Cardiac muscle cell (in vitro differentiated cells and primary cell): ENCODE results near the gene LIPE. TPM values are rescaled to one million over a fixed set of nuclear protein-coding genes. Genes with fewer than 3 reads are reported as not detected.

ENCODE experiments used
- DNase-seq, 2 donors: peaks; one replicate each; pipeline versions ENCODE4 v3.0.0 to v3.0.0-alpha.2; 2010 to 2017; ENCODE audit warnings: low read depth in 1 of 2, low spot score in 1 of 2
- H3K27ac ChIP-seq: fragments of 200-600 bp; sonication (generic); 2 replicates; pipeline ENCODE4 v1.5.1; 2016
- H3K27me3 ChIP-seq: fragments of 200-600 bp; sonication (generic); 2 replicates; pipeline ENCODE4 v1.6.0; 2016; ENCODE audit warnings: control low read depth
- H3K36me3 ChIP-seq: fragments of 200-600 bp; sonication (generic); 2 replicates; pipeline ENCODE4 v1.5.1; 2016; ENCODE audit warnings: control low read depth
- H3K4me1 ChIP-seq: fragments of 200-600 bp; sonication (generic); 2 replicates; pipeline ENCODE4 v1.8.1; 2017; ENCODE audit warnings: low read depth, mild to moderate bottlenecking, mixed run types
- H3K4me3 ChIP-seq: fragments of 200-600 bp; sonication (generic); 2 replicates; pipeline ENCODE4 v1.5.1; 2016; ENCODE audit warnings: mild to moderate bottlenecking
- H3K9me3 ChIP-seq: fragments of 200-600 bp; sonication (generic); 2 replicates; pipeline ENCODE4 v1.5.1; 2017; ENCODE audit warnings: low read depth, mild to moderate bottlenecking, control low read depth
- CTCF ChIP-seq: IDR thresholded peaks from 2 replicates; pipeline ENCODE4 v1.5.1; 2012; ENCODE audit warnings: low read depth, mild to moderate bottlenecking, low read length
- polyA plus RNA-seq: library from polyadenylated mRNA; unstranded; fragments of >200 nt; fragmentation: Nextera tagmentation; extraction: Ambion mirVana; gene quantifications from 2 replicates; pipeline ENCODE4 v1.2.1, GENCODE V29; 2016
- total RNA-seq: library from RNA; depleted of rRNA; stranded (reverse); fragments of >200 nt; gene quantifications from 2 replicates; pipeline ENCODE4 v1.2.3, GENCODE V29; 2016

The LIPE gene
- total and polyA plus RNA-seq, 2 experiments from 2014 or later: 20.2 to 24.4 TPM

DNA sequence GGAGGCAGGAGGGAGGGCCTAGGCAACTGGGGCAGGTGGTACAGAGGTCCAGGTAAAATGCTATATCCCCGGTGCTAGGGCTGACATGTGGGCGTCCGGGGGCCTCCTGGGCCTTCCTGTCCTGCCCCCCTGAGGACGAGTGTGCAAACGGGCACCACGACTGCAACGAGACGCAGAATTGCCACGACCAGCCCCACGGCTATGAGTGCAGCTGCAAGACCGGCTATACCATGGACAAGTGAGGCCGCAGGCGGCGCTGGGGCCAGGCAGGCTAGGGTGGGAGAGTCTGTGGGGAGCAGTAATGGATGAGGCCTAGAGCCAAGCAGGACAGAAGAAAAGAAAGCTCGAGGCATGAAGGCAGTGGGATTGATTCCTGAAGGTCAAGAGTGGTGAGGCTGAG, 58.4 kb downstream of the LIPE start:
- no peak for DNase-seq
- no peaks in the 10 kb centered on the region for H3K27me3 ChIP-seq

DNA sequence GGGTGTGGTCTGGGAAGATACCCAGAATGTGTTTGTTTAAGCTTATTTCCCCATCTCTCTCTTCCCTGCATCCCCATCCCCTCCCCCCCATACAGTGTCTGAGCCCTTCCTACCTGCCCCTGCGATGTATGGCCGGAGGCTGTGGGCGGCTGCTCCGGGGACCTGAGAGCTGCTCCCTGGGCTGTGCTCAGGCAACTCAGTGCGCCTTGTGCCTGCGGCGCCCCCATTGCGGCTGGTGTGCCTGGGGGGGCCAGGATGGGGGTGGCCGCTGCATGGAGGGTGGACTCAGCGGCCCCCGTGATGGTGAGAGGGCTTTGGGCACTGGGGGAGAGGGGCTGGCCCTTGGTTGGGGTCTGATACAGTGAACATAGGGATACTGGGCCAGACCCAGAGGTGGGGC, 58.8 kb downstream of the LIPE start:
- DNase-seq: no peak
- Histone ChIP-seq H3K27ac (no peak overlapping the region), H3K9me3 (no peaks in the 10 kb centered on the region), H3K27me3 (no peaks in the 10 kb centered on the region), H3K4me1 (peaks cover 21% of the 10 kb centered on the region), H3K36me3 (peaks cover 3% of the 10 kb centered on the region), H3K4me3 (no peak overlapping the region)
- TF ChIP-seq CTCF: no peak

More for the DNA sequence above, 58.4 kb downstream of the LIPE start:
- Histone ChIP-seq H3K36me3 (no peaks in the 10 kb centered on the region), H3K9me3 (no peaks in the 10 kb centered on the region), H3K27ac (no peak overlapping the region), H3K4me1 (peaks cover 21% of the 10 kb centered on the region), H3K4me3 (no peak overlapping the region)
- TF ChIP-seq CTCF: no peak

GRCh38 chr19:42367929-42368328, 59.3 kb downstream of the LIPE start:
- Histone ChIP-seq H3K4me3 (no peak overlapping the region), H3K4me1 (peaks cover 21% of the 10 kb centered on the region), H3K36me3 (peaks cover 5% of the 10 kb centered on the region), H3K9me3 (no peaks in the 10 kb centered on the region), H3K27ac (peak overlapping the region; percentile 94), H3K27me3 (no peaks in the 10 kb centered on the region)
- TF ChIP-seq CTCF: no peak
- DNase-seq: no peak

DNA sequence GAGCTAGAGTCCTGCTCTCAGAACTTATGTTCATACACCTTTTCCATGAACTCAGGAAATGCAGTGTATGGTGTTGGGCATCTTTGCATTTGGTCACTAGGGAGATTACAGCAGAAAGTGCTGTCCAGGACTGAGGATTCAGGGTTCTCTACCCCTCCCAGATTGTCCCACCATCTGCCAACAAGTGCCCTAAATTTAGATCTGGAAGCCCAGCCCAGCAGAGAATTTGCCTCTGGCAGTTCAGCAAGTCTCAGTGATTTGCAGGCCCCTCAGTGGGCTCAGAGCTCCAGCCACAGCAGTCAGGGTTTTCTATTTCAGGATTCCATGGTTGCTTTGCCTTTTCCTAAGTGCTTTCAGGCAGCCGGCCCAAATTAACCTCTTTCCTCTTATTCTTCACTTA, 60.5 kb downstream of the LIPE start:
- Histone ChIP-seq H3K4me3 (no peak overlapping the region), H3K36me3 (peaks cover 5% of the 10 kb centered on the region), H3K27ac (peak overlapping the region; percentile 94), H3K9me3 (no peaks in the 10 kb centered on the region), H3K27me3 (no peaks in the 10 kb centered on the region), H3K4me1 (peaks cover 21% of the 10 kb centered on the region)
- peak in 1 of 2 donors; percentile 78 for DNase-seq
- TF ChIP-seq CTCF: no peak

DNA sequence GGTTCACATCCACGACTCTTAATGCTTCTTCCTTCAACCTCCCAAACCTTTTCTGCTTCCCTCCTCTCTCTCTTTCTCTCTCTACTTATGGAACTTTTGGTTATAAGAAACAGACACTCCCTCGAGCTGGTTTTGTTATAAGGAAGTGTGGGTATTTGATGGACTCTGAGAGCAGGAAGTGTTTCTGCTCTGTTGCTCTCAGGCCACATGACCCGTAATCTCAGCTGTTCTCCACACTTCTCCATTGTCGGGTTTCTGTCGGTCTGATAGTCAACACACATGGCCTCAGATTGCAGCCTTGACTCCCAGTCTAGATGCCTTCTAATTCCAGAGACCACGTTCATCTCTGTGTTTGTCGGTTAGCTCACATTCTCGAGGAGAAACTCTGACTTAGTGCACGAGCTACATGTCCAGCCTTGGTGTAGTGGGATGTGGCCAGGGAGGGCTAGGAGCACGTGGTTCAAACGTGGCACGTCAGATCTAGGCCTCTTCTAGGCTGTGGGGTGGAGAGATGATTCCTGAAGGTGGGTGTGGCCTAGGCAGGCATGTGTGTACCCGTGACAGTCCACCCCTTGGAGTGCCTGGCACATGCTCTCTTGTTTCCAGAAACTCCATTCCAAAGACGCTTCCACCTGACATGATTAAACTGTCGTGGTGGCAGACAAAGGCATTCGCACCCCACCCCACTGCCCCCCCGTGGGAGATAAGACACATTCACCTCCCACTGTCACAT, 63.4 kb downstream of the LIPE start:
- H3K36me3 ChIP-seq: peaks cover 8% of the 10 kb centered on the region
- no peaks in the 10 kb centered on the region for H3K27me3 ChIP-seq
- TF ChIP-seq CTCF: no peak
- H3K4me1 ChIP-seq: peaks cover 21% of the 10 kb centered on the region
- no peaks in the 10 kb centered on the region for H3K9me3 ChIP-seq
- no peak for DNase-seq
- no peak overlapping the region for H3K27ac ChIP-seq
- no peak overlapping the region for H3K4me3 ChIP-seq
